Smooth muscle cell (in vitro differentiated cells): ENCODE measurements around the gene LBH. TPM values are rescaled to one million over a fixed set of nuclear protein-coding genes. Genes with fewer than 3 reads are reported as not detected.

Source experiments
- DNase-seq: peaks from one replicate; lab custom pipeline; 2025; ENCODE audit not compliant: unreplicated experiment; lab: John Stamatoyannopoulos, UW
- H2AFZ ChIP-seq: fragments of 200-600 bp; sonication (generic); 2 replicates; pipeline ENCODE4 v1.6.0; 2016; ENCODE audit warnings: antibody characterized with exemption, low read depth, mild to moderate bottlenecking
- H3F3A ChIP-seq: fragments of 200-600 bp; sonication (generic); 2 replicates; pipeline ENCODE4 v1.6.0; 2017; ENCODE audit warnings: antibody characterized with exemption, low read depth
- H3K27ac ChIP-seq: fragments of 200-600 bp; sonication (generic); 2 replicates; pipeline ENCODE4 v1.5.1; 2016; ENCODE audit warnings: low read depth, mild to moderate bottlenecking
- H3K27me3 ChIP-seq: fragments of 200-600 bp; sonication (generic); 2 replicates; pipeline ENCODE4 v1.6.1; 2016; ENCODE audit warnings: low read depth, mild to moderate bottlenecking
- H3K36me3 ChIP-seq: fragments of 200-600 bp; sonication (generic); 2 replicates; pipeline ENCODE4 v1.5.1; 2016; ENCODE audit warnings: low read depth
- H3K4me1 ChIP-seq: fragments of 200-600 bp; sonication (generic); 2 replicates; pipeline ENCODE4 v1.5.1; 2016; ENCODE audit warnings: low read depth
- H3K4me2 ChIP-seq: fragments of 200-600 bp; sonication (generic); 2 replicates; pipeline ENCODE4 v1.6.0; 2016; ENCODE audit warnings: mild to moderate bottlenecking
- H3K4me3 ChIP-seq: fragments of 200-600 bp; sonication (generic); 2 replicates; pipeline ENCODE4 v1.5.1; 2016; ENCODE audit warnings: mild to moderate bottlenecking
- H3K79me2 ChIP-seq: fragments of 200-600 bp; sonication (generic); 2 replicates; pipeline ENCODE4 v1.6.0; 2016; ENCODE audit warnings: low read depth, mild to moderate bottlenecking
- H3K9ac ChIP-seq: fragments of 200-600 bp; sonication (generic); 2 replicates; pipeline ENCODE4 v1.6.0; 2016; ENCODE audit warnings: low read depth
- H3K9me3 ChIP-seq: fragments of 200-600 bp; sonication (generic); replicated peaks from 2 replicates; pipeline ENCODE4 v1.5.1; 2016; ENCODE audit warnings: low read depth
- H4K20me1 ChIP-seq: fragments of 200-600 bp; sonication (generic); 2 replicates; pipeline ENCODE4 v1.6.0; 2016; ENCODE audit warnings: low read depth
- CTCF ChIP-seq: fragments of 200-600 bp; sonication (generic); IDR thresholded peaks from 2 replicates; pipeline ENCODE4 v1.5.1; 2017; ENCODE audit warnings: borderline replicate concordance, mild to moderate bottlenecking, antibody characterized with exemption; ENCODE audit not compliant: insufficient read depth, poor library complexity, severe bottlenecking
- WGBS: methylation state at CpG from one replicate; pipeline ENCODE4 v1.1.7; 2016; ENCODE audit warnings: low lambda C conversion rate; 5-methylcytosine and 5-hydroxymethylcytosine counted together
- polyA plus RNA-seq: library from polyadenylated mRNA; unstranded; fragments of >200 nt; fragmentation: Nextera tagmentation; extraction: Ambion mirVana; gene quantifications from 2 replicates; pipeline ENCODE4 v1.2.1, GENCODE V29; 2016
- total RNA-seq: library from RNA; depleted of rRNA; stranded (reverse); fragments of >200 nt; gene quantifications from 2 replicates; pipeline ENCODE4 v1.2.3, GENCODE V29; 2014

Gene LBH
- total and polyA plus RNA-seq, 2 experiments from 2014 or later = 31.0 to 35.2 TPM

GRCh38 chr2:30235859-30236535 lies 4.7 kb downstream of the LBH start:
- Histone ChIP-seq H3K4me3 (no peak overlapping the region), H3K36me3 (no peaks in the 10 kb centered on the region), H3K4me1 (peaks cover 17% of the 10 kb centered on the region), H3K27ac (no peak overlapping the region), H3K79me2 (peaks cover 62% of the 10 kb centered on the region), H3F3A (no peaks in the 10 kb centered on the region), H3K4me2 (no peak overlapping the region), H3K9ac (no peak overlapping the region), H3K27me3 (no peaks in the 10 kb centered on the region), H4K20me1 (peaks cover 83% of the 10 kb centered on the region), H2AFZ (no peak overlapping the region), H3K9me3 (no peaks in the 10 kb centered on the region)
- DNase-seq = no peak
- 97% methylated on average over 4 of the region's 4 CpGs for WGBS
- TF ChIP-seq CTCF = no peak

GRCh38 chr2:30236591-30237238 lies 5.4 kb downstream of the LBH start:
- Histone ChIP-seq H3K27ac (no peak overlapping the region), H3F3A (no peaks in the 10 kb centered on the region), H3K4me2 (no peak overlapping the region), H3K9ac (no peak overlapping the region), H2AFZ (no peak overlapping the region), H3K9me3 (no peaks in the 10 kb centered on the region), H3K4me1 (peaks cover 17% of the 10 kb centered on the region), H3K4me3 (no peak overlapping the region), H4K20me1 (peaks cover 90% of the 10 kb centered on the region), H3K79me2 (peaks cover 67% of the 10 kb centered on the region), H3K36me3 (no peaks in the 10 kb centered on the region), H3K27me3 (no peaks in the 10 kb centered on the region)
- DNase-seq = no peak
- 89% methylated on average over 8 of the region's 8 CpGs for WGBS
- no peak for TF ChIP-seq CTCF

- no peaks in the 10 kb centered on the region for H3K9me3 ChIP-seq
- peaks cover 97% of the 10 kb centered on the region for H4K20me1 ChIP-seq
- no peak overlapping the region for H3K4me3 ChIP-seq
- no peak for DNase-seq
- no peak overlapping the region for H3K4me2 ChIP-seq
- H3K36me3 ChIP-seq = no peaks in the 10 kb centered on the region
- H3K4me1 ChIP-seq = peaks cover 17% of the 10 kb centered on the region
- 89% methylated on average over 8 of the region's 8 CpGs for WGBS
- no peak overlapping the region for H2AFZ ChIP-seq
- H3K79me2 ChIP-seq = peaks cover 69% of the 10 kb centered on the region
- H3K27me3 ChIP-seq = no peaks in the 10 kb centered on the region
- no peak for TF ChIP-seq CTCF
- no peak overlapping the region for H3K9ac ChIP-seq
- H3K27ac ChIP-seq = no peak overlapping the region
- no peaks in the 10 kb centered on the region for H3F3A ChIP-seq
Measured at GRCh38 chr2:30237239-30237965, 6.1 kb downstream of the LBH start.
